ENCODE results near the gene PHACTR3. TPM values are rescaled to one million over a fixed set of nuclear protein-coding genes. Genes with fewer than 3 reads are reported as not detected.

The PHACTR3 gene
- total and polyA plus RNA-seq, 5 donors = 2.8 to 14.5 (median 4.7) TPM

GRCh38 chr20:59776626-59777330 lies 172.4 kb downstream of the PHACTR3 start:
- H3K27ac ChIP-seq (ENCODE audit: low read length) = no peak overlapping the region
- intact Hi-C loops (cut with DNase I) = no loop called here
- ATAC-seq (no peak), DNase-seq (no peak)
- no peaks in the 10 kb centered on the region for H3K4me1 ChIP-seq (ENCODE audit: control insufficient read depth, insufficient read depth, low read length)
- 84% methylated on average over 13 of the region's 13 CpGs for WGBS
- no peak overlapping the region for H3K4me3 ChIP-seq (ENCODE audit: low read length)
- H3K9me3 ChIP-seq (ENCODE audit: control insufficient read depth, low read length) = no peaks in the 10 kb centered on the region
- no peaks in the 10 kb centered on the region for H3K27me3 ChIP-seq (ENCODE audit: control insufficient read depth, insufficient read depth)

DNA sequence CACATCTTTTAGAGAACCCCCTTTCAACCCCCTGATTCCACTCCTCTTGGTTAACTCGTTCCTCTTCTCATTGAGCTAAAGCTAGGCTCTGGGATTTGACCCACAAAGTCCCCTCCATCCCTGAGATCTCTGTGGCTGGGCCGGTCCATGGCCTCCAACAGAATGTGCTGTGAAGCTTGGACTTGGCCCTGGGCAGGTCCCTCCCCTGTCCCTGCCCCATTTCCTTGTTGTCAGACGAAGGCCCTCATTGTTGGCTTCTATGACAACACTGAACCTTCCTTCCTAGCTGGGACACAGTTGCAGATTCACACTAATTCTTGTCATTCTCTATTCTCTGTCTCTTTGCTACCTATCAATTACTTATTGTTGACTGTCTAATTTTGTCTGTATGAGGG lies 173.0 kb downstream of the PHACTR3 start:
- Histone ChIP-seq H3K27ac (ENCODE audit: low read length) (no peak overlapping the region), H3K9me3 (ENCODE audit: control insufficient read depth, low read length) (no peaks in the 10 kb centered on the region), H3K4me3 (ENCODE audit: low read length) (no peak overlapping the region), H3K27me3 (ENCODE audit: control insufficient read depth, insufficient read depth) (no peaks in the 10 kb centered on the region), H3K4me1 (ENCODE audit: control insufficient read depth, insufficient read depth, low read length) (no peaks in the 10 kb centered on the region)
- intact Hi-C loops (cut with DNase I) = no loop called here
- ATAC-seq = no peak
- no peak for DNase-seq
- WGBS = 73% methylated on average over 3 of the region's 3 CpGs

DNA sequence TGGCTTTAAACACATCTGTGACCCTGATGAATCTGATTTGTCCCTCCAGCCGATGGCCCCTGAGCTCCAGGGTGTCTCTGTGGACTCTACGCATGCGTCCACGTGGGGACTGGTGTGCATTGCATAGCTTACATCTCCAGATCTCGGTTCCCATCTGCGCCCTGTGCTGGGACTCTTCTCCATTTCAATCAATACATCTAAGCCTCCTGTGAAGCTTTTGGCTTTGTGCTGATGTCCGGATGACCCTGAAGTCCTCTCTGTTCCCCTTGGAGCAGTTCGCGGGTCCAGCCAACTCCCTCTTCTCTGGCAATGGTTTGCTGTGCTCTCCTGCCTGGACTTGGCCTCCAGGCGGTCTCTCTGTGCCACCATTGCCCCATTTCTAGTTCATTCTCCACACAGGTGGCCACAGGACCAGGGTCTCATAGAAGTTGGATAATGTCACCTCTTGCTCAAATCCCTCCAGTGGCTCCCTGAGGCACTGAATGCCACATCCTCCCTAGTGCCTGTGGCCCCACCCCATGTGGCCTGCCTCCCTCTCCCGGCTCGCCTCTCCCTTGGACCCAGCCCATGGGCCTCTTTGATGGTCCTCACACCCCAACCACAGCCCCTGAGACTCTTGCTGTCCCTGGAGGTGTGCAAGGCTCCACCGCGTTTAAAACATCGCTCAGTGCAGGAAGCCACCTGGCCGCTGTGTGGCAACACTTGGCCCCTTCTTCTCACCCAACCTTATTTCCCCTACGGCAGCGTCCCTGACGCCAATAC lies 173.7 kb downstream of the PHACTR3 start:
- Histone ChIP-seq H3K4me3 (ENCODE audit: low read length) (no peak overlapping the region), H3K9me3 (ENCODE audit: control insufficient read depth, low read length) (no peaks in the 10 kb centered on the region), H3K4me1 (ENCODE audit: control insufficient read depth, insufficient read depth, low read length) (no peaks in the 10 kb centered on the region), H3K27me3 (ENCODE audit: control insufficient read depth, insufficient read depth) (no peaks in the 10 kb centered on the region), H3K27ac (ENCODE audit: low read length) (no peak overlapping the region)
- intact Hi-C loops (cut with DNase I) = no loop called here
- 87% methylated on average over 19 of the region's 19 CpGs for whole genome bisulfite sequencing
- DNase-seq (no peak), ATAC-seq (no peak)

GRCh38 chr20:59778615-59779200 lies 174.4 kb downstream of the PHACTR3 start:
- Histone ChIP-seq H3K9me3 (ENCODE audit: control insufficient read depth, low read length) (no peaks in the 10 kb centered on the region), H3K27ac (ENCODE audit: low read length) (no peak overlapping the region), H3K27me3 (ENCODE audit: control insufficient read depth, insufficient read depth) (no peaks in the 10 kb centered on the region), H3K4me3 (ENCODE audit: low read length) (no peak overlapping the region), H3K4me1 (ENCODE audit: control insufficient read depth, insufficient read depth, low read length) (no peaks in the 10 kb centered on the region)
- intact Hi-C loops (cut with DNase I) = no loop called here
- WGBS = 81% methylated on average over 12 of the region's 12 CpGs
- ATAC-seq = no peak
- DNase-seq = no peak

GRCh38 chr20:59779656-59780380 lies 175.5 kb downstream of the PHACTR3 start:
- H3K9me3 ChIP-seq (ENCODE audit: control insufficient read depth, low read length) = no peaks in the 10 kb centered on the region
- ATAC-seq (no peak), DNase-seq (no peak)
- H3K4me1 ChIP-seq (ENCODE audit: control insufficient read depth, insufficient read depth, low read length) = no peaks in the 10 kb centered on the region
- H3K27me3 ChIP-seq (ENCODE audit: control insufficient read depth, insufficient read depth) = no peaks in the 10 kb centered on the region
- 67% methylated on average over 10 of the region's 10 CpGs for WGBS
- no peak overlapping the region for H3K27ac ChIP-seq (ENCODE audit: low read length)
- intact Hi-C loops (cut with DNase I) = loop anchor here in 3 of 4 donors (5.0 kb wide), 3 partner anchors 57 to 72 kb away; no protein-coding TSS in a partner anchor
- H3K4me3 ChIP-seq (ENCODE audit: low read length) = no peak overlapping the region

DNA sequence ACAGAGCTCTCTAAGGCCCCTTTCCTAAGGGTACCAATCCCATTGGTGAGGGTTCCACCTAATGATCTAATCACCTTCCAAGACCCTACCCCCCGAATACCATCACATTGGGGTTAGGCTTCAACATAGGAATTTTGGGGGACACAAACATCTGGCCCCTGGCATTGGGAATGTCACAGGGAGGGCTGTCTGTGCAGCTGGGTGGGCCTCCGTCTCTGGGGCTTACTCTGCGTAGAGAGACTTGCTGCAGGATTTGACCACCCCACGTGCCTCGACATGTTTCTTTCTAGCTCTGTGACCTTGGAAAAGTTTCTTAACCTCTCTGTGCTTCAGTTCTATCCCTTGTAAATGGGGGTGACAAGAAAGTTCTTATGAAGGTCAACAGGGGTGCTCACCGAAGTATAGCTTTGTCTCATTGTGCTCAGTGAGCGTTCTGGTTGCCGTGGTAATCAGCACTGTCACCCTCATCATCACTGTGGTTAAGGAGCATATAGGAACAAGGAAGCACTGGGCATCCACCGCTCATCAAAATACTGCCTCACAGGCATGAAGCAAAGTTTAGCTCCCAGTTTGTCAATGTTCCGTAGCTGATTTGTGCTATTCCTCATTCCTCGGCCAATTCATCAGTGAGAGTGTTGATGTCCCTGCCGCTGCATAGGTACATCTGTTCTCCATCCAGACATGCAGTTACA lies 176.3 kb downstream of the PHACTR3 start:
- ATAC-seq (no peak), DNase-seq (no peak)
- Histone ChIP-seq H3K4me1 (ENCODE audit: control insufficient read depth, insufficient read depth, low read length) (no peaks in the 10 kb centered on the region), H3K9me3 (ENCODE audit: control insufficient read depth, low read length) (no peaks in the 10 kb centered on the region), H3K27me3 (ENCODE audit: control insufficient read depth, insufficient read depth) (no peaks in the 10 kb centered on the region), H3K27ac (ENCODE audit: low read length) (no peak overlapping the region), H3K4me3 (ENCODE audit: low read length) (no peak overlapping the region)
- WGBS = 92% methylated on average over 12 of the region's 12 CpGs
- intact Hi-C loops (cut with DNase I) = loop anchor here in 3 of 4 donors (5.0 kb wide), 3 partner anchors 57 to 72 kb away; no protein-coding TSS in a partner anchor

DNA sequence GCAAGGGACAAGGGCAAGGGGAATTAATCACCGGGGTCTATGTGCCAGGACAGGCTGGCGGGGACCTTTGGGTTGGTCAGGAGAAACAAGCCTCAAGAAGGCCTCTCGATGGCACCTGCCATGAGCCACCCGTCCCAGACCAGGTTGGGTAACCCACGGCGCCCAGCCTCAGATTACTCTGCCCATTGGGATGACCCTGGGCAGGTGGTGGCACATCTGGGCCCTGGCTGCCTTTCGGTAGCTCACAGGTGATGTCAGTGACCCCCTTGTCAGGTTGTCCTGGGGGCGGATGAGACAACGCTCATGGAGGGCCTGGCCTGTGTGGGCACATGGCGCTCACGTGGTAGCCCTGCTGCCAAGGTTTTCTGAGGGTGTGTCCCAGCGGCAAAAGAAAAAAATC lies 176.9 kb downstream of the PHACTR3 start:
- intact Hi-C loops (cut with DNase I) = loop anchor here in 3 of 4 donors (5.0 kb wide), 3 partner anchors 56 to 71 kb away; no protein-coding TSS in a partner anchor
- 89% methylated on average over 12 of the region's 12 CpGs for WGBS
- Histone ChIP-seq H3K27ac (ENCODE audit: low read length) (no peak overlapping the region), H3K4me1 (ENCODE audit: control insufficient read depth, insufficient read depth, low read length) (no peaks in the 10 kb centered on the region), H3K4me3 (ENCODE audit: low read length) (no peak overlapping the region), H3K27me3 (ENCODE audit: control insufficient read depth, insufficient read depth) (no peaks in the 10 kb centered on the region), H3K9me3 (ENCODE audit: control insufficient read depth, low read length) (no peaks in the 10 kb centered on the region)
- DNase-seq (no peak), ATAC-seq (no peak)

GRCh38 chr20:59782986-59783640 lies 178.8 kb downstream of the PHACTR3 start:
- ATAC-seq (peak in 1 of 2 donors; percentile 58), DNase-seq (peak; percentile 49 to 84 (median 77))
- no peaks in the 10 kb centered on the region for H3K4me1 ChIP-seq (ENCODE audit: control insufficient read depth, insufficient read depth, low read length)

GRCh38 chr20:59783641-59784010 lies 179.3 kb downstream of the PHACTR3 start:
- DNase-seq = no peak
- intact Hi-C loops (cut with DNase I) = loop anchor here (2.0 to 5.0 kb wide), 4 partner anchors 54 to 69 kb away; no protein-coding TSS in a partner anchor
- Histone ChIP-seq H3K9me3 (ENCODE audit: control insufficient read depth, low read length) (no peaks in the 10 kb centered on the region), H3K27me3 (ENCODE audit: control insufficient read depth, insufficient read depth) (no peaks in the 10 kb centered on the region), H3K27ac (ENCODE audit: low read length) (no peak overlapping the region), H3K4me1 (ENCODE audit: control insufficient read depth, insufficient read depth, low read length) (no peaks in the 10 kb centered on the region), H3K4me3 (ENCODE audit: low read length) (no peak overlapping the region)
- 81% methylated on average over 6 of the region's 6 CpGs for WGBS
- ATAC-seq = no peak

More at GRCh38 chr20:59782986-59783640, 178.8 kb downstream of the PHACTR3 start:
- Histone ChIP-seq H3K27me3 (ENCODE audit: control insufficient read depth, insufficient read depth) (no peaks in the 10 kb centered on the region), H3K4me3 (ENCODE audit: low read length) (no peak overlapping the region), H3K27ac (ENCODE audit: low read length) (no peak overlapping the region), H3K9me3 (ENCODE audit: control insufficient read depth, low read length) (no peaks in the 10 kb centered on the region)
- 23% methylated on average over 14 of the region's 14 CpGs for WGBS
- intact Hi-C loops (cut with DNase I) = loop anchor here in 3 of 4 donors (2.0 to 5.0 kb wide), 4 partner anchors 54 to 69 kb away; no protein-coding TSS in a partner anchor

- Histone ChIP-seq H3K4me1 (ENCODE audit: control insufficient read depth, insufficient read depth, low read length) (no peaks in the 10 kb centered on the region), H3K27ac (ENCODE audit: low read length) (no peak overlapping the region), H3K4me3 (ENCODE audit: low read length) (no peak overlapping the region), H3K27me3 (ENCODE audit: control insufficient read depth, insufficient read depth) (no peaks in the 10 kb centered on the region), H3K9me3 (ENCODE audit: control insufficient read depth, low read length) (no peaks in the 10 kb centered on the region)
- ATAC-seq (no peak), DNase-seq (no peak)
- intact Hi-C loops (cut with DNase I) = loop anchor here (2.0 to 5.0 kb wide), 4 partner anchors 53 to 68 kb away; no protein-coding TSS in a partner anchor
- WGBS = 92% methylated on average over 5 of the region's 5 CpGs
These were observed 180.0 kb downstream of the PHACTR3 start for GRCh38 chr20:59784365-59784764.

All from right cardiac atrium (tissue), 5 donors.